Activated CD4-positive, alpha-beta T cell treated with anti-CD3 and anti-CD28 coated beads for 4 hours (primary cell): Measurements from ENCODE around the gene FGF2.
"Not testable (repeated sequence)": the region's sequence is repeated elsewhere in the genome, so short reads cannot be mapped to it uniquely, and the experiment has no call there.

Experiments used
- DNase-seq, 2 donors: peaks; one replicate each; pipeline ENCODE4 v3.0.0-alpha.2; 2020

FGF2 gene

GRCh38 chr4:122815248-122815647, 11.4 kb upstream of the FGF2 start:
- no peak for DNase-seq

DNA sequence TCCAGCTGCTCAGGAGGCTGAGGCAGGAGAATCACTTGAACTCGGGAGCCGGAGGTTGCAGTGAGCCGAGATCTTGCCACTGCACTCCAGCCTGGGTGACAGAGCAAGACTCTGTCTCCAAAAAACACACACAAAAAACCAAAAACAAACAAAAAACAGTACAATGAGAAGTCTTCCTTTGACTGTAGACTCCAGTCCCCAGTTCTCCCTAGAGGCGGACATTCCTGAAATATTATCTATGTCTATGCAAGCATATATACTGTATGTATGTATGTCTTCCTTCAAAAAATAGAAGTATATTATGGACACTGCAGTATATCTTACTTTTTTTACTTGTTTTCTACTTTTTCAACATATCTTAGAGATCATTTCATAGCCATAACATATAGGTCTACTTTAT, 10.2 kb upstream of the FGF2 start:
- DNase-seq, result no peak

GRCh38 chr4:122819708-122820449, 6.8 kb upstream of the FGF2 start:
- DNase-seq, result no peak

DNA sequence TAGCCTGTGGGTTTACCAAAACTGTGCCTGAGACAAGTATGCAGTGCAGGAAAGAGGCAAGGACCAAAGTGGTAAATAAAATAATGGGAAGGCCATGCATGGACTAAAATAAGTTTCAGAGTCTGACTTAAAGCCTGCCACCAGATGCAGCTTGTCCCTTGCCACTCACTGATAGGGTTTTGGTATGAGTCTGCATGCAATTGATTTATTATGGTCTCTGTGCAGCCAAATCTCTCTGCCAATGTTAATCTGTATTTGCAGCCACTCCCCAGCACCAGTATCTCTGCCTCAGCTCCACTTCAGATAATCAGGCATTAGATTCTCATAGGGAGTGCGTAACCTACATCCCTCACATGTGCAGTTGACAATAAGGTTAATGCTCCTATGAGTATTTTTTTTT, 5.5 kb upstream of the FGF2 start:
- DNase-seq, result no peak

- no peak for DNase-seq
Measured at GRCh38 chr4:122822466-122822865, 4.2 kb upstream of the FGF2 start.

GRCh38 chr4:122823476-122823875, 3.2 kb upstream of the FGF2 start:
- no peak for DNase-seq

- DNase-seq, result no peak
Measured at GRCh38 chr4:122824616-122825015, 2.0 kb upstream of the FGF2 start.

- no peak for DNase-seq
Measured at GRCh38 chr4:122826079-122826527, 528 bp upstream of the FGF2 start.

DNA sequence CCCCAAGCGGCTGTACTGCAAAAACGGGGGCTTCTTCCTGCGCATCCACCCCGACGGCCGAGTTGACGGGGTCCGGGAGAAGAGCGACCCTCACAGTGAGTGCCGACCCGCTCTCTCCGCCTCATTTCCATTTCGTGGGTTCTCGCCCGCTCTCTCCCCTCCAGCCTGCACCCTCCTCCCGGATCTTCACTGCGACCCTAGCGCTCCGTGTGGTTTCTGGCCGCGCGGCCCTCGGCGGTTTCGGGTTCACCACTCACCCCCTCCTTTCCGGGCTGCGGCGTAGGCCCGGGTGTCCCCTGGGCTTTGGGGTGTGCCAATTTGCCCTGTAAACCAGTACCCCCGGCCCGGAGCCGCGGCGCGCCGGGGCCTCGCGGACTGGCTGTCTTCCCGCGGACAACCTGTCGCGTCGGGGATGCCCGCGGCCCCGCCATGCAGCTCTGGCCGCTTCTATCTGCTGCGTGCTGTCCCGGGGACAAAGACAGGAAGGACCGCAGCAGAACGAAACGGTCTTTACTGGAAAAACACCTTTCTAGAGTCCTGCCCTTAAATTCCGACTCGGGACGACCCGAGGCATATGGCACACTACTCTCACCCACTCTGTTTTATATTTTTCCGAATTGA, 737 bp downstream of the FGF2 start:
- DNase-seq, result peak; percentile 2 to 3

- peak; percentile 12 to 21 for DNase-seq
Measured at GRCh38 chr4:122827879-122828601, 1.4 kb downstream of the FGF2 start.

DNA sequence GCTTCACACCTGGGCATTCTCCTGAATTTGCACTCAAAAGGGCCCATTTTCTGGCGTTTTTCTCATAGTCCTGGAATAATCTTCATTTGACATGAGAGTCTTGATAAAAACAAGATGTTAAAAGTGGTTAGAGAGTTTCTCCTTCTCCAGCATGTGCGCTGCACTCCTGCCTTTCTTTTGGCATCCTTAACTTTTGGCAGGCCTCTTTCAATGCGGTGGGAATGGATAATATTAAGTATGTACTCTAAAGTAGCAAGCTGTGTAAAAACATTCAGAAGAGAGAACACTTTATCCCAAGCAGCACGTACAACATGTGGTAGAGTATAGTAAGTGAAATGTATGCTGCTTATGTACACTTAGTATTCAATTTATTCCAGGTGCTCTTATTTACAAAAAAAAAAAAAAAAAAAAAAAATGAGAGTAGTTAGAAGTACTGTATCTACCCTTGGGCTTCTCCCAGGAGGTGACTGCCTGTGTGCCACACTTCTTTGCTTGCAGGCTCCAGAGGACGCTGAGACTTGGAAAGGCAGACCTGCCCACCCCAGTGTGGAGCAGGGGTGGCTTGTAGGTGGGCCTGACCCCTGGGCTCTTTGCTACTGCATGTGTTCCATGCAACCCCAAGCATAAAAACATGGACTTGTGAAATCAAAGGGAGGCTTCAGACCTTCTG, 3.9 kb downstream of the FGF2 start:
- no peak for DNase-seq

DNA sequence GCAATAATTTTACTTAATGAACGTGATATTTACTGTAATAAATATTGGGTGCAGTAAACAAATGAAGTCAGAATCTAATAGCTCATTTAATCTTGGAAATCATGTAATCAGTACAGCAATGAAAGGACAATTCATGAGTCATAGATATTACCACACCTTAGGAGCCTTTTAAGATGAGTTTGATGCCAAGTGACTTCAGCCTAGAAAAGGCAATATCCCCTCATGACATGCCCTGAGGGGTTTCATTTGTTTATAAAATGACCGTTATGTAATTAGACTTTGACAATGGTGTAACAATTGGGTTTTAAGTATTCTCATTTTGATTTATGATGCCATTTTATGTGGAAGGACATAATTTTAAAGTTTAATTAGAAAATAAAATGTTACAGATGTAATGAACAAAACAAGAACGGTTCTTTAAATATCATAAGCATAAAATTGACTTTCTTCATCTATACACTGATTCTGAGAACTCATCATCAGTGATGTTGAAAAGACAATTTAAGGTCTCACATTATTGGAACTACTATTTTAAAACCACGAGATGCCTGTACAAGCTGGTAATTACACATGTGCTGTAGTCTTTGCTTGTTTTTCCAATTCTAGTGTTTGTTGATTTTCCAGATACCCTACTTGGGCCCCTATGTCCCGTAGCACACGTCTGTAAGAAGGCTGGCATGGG, 5.0 kb downstream of the FGF2 start:
- DNase-seq, result no peak

DNA sequence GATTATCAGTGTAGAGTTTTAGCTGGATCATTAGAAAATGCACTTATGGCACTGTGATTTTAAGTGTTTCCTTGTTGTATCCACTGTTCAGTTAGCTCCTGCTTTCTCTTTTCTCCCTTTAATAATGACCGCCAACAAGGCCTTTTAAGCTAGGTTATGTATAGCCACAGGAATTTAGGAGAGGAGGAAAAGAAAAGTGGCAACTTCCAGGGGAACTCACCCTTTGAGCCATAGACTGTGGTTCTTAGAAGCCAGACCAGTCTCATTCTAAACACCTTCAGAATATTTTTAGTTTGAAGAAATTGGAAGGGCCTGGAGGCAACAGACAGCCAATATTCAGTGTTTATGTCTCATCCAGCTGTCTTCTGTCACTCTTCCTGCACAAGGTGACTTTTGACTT, 6.1 kb downstream of the FGF2 start:
- DNase-seq, result no peak

DNA sequence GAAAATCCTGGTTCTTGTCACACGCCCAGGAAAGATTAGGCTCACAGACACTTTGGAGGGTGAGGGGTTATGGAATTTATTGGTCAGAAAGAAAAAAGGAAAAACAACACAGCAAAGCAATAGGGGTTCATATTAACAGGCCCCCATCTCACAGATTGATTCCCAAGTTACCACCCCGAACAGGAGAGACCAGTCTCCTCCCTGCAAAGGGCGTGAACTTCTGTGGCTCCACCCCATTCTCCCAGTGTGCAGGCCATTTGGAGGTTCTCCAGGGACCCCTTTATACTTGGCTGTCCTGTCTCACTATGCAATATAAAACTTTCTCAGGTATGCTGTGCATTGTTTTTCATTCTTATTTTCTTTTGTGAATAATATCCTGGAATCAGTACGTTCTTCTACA, 7.4 kb downstream of the FGF2 start:
- no peak for DNase-seq

DNA sequence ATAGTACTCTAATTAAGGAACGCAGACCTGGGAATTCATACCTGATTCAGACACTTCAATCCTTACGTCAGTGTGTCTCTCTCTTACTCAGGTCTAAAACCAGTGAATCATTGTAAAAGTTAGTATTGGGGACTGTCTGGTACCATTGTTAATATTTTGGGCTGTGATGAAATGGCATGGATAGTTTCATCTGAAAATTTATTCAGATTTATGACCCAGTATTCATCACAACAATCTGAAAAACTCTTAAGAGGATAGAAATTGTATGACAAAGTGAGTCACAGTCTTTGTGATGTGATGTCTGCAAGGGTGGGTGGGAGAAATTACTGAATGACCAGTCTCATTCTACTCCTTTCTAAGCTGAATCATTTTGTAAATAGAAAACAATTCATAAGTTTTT, 10.3 kb downstream of the FGF2 start:
- DNase-seq, result no peak

DNA sequence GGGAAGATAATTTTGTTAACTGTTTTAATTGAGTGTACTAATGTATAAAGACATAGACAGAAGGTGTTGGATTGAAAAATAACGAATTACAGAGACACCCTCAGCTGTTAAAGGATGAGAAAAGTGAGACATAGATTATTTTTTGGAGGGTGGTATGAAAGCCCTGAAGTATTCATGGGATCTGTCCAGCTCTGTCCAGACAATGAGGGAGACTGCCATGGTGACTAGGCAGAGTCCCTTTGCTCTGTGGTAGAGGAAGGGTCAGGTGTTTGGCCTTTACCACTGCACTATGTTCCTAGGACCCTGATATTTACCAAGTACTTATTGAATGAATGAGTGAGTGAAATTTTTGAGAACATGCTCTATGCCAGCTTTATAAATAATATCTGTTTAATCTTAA, 11.4 kb downstream of the FGF2 start:
- no peak for DNase-seq

DNA sequence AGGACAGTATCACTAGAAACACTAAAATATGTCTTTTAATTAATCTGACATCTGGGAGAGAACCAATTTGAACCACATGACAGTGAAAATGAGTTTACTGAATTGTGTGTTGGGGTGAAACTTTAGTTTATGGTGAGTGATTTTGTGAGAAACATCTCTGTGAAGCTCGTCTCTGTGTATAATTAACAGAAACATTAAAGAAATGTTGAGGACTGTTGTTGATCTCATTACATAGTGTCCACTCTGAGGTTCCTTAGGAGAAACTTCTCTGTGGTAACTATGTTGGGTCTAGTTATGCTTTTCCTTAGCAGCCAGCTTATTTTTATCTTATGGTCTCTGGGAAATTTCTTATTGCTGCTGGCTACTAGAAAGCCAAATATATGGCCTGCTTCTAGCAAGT, 15.8 kb downstream of the FGF2 start:
- no peak for DNase-seq

DNA sequence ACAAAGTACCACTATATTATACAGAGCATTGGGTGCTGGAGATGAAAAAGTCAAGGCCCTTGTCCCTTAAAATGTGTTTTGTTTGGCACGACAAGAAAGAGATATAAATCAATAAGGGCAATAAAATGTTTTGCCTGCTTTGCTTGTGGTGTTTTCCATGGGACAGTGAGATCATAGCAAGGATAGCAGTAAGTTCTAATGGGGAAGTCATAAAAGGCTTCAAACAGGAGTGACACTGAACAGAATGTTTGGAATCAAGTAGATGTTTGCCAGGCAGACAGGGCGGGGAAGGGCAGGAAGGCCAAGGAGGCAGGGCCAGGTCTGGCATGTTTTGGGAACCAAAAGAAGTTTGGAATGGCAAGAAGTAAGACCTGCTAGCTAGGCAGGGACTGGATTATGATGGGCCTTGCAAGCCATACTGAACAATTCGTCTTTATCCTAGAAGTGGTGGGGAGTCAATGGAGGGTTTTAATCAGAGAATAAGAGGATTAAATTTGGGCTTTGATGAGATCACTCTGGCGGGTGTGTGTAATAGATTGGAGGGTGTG, 16.4 kb downstream of the FGF2 start:
- DNase-seq, result no peak

DNA sequence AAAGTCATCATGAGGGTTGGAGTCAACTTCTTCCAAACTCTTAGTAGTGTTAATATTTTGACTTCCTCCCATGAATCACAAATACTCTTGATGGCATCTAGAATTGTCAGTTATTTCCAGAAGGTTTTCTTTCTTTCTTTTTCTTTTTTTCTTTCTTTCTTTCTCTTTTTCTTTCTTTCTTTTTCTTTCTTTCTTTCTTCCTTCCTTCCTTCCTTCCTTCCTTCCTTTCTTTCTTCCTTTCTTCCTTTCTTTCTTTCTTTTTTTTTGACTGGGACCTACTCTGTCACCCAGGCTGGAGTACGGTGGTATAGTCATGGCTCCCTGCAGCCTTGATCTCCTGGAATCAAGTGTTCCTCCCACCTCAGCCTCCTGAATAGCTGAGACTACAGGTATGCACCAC, 17.8 kb downstream of the FGF2 start:
- DNase-seq, result not testable (repeated sequence)

DNA sequence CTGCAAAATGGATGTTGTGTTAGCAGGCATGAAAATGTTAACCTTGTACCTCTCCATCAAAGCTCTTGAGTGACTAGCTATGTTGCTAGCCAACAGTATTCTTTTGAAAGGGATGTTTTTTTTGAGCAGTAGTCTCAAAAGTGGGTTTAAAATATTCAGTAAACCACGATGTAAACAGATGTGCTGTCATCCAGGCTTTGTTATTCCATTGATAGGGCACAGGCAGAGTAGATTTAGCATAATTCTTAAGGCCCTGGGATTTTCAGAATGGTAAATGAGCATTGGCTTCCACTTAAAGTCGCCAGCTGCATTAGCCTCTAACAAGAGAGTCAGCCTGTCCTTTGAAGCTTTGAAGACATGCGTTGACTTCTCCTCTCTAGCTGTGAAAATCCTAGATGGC, 18.4 kb downstream of the FGF2 start:
- no peak for DNase-seq

DNA sequence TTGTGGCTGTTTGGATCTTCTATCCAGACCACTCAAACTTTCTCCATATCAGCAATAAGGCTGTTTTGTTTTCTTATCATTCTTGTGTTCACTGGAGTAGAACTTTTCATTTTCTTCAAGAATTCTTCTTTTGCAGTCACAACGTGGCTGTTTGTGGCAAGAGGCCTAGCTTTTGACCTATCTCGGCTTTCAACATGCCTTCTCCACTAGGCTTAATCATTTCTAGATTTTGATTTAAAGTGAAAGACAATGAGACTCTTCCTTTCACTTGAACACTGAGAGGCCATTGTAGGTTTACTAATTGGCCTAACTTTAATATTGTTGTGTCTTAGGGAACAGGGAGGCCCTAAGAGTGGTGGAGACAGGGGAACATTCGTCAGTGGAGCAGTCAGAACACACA, 19.1 kb downstream of the FGF2 start:
- DNase-seq, result no peak

DNA sequence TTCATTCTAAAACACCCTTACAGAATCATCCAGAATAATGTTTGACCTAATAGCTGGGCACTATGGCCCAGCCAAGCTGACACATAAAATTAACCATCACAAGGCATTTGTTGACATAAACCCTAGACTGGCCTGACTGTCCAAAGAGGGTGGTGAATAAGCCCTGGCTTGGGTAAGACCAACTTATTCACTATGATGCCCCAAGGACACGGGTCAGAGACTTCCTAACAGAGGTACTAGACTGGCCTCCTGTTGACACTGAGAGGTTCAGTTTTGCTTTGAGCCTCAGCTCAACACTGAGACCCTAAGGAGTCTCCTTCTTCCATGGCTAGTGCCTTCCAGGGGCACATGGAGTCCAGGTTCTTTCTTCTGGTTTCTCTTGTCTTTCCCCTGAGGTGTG, 21.3 kb downstream of the FGF2 start:
- DNase-seq, result no peak

DNA sequence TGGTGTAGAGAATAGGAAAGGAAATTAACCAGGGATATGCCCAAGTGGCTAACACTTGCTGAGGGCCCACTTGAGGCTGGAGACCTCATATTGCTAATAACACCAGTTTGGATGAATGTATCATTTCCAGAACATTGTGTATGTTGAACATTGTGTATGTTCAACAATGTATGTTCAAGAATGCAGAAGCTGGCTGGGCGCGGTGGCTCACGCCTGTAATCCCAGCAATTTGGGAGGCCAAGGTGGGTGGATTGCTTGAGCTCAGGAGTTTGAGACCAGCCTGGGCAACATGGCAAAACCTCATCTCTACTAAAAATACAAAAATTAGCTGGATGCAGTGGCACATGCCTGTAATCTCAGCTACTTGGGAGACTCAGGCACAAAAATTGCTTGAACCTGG, 23.2 kb downstream of the FGF2 start:
- not testable (repeated sequence) for DNase-seq
